Measurements from ENCODE around the gene HIF1A.
A peak's percentile ranks its signal among the peaks of the same experiment; 100 is the strongest.

Gene HIF1A

GRCh38 chr14:61694830-61695694, at the start of gene HIF1A:
HIF1A (plus strand) TSS chr14:61695513; CDS start chr14:61695805, 292 bp downstream.
- Histone ChIP-seq H3K27me3 (no peaks in the 10 kb centered on the region), H3K36me3 (no peaks in the 10 kb centered on the region), H3K4me1 (ENCODE audit: control insufficient read depth in 1 of 2, insufficient read depth in 1 of 2, low read depth in 1 of 2, low read length in 1 of 2) (peaks cover 42 to 43% of the 10 kb centered on the region in 2 experiments), H3K4me3 (ENCODE audit: low read depth in 1 of 2, low read length in 1 of 2) (peak within 1 kb of the TSS; percentile 90 to 97), H3K9me3 (no peaks in the 10 kb centered on the region), H3K27ac (peak within 1 kb of the TSS; percentile 94)
- TF ChIP-seq CTCF (IDR thresholded peaks at IDR 0.05), result peak; percentile 23

- Histone ChIP-seq H3K4me1 (ENCODE audit: control insufficient read depth in 1 of 2, insufficient read depth in 1 of 2, low read depth in 1 of 2, low read length in 1 of 2) (peaks cover 19 to 20% of the 10 kb centered on the region in 2 experiments), H3K4me3 (ENCODE audit: low read depth in 1 of 2, low read length in 1 of 2) (no peak overlapping the region), H3K9me3 (no peaks in the 10 kb centered on the region), H3K36me3 (no peaks in the 10 kb centered on the region), H3K27ac (no peak overlapping the region), H3K27me3 (no peaks in the 10 kb centered on the region)
- no peak for TF ChIP-seq CTCF (IDR thresholded peaks at IDR 0.05)
These were observed 48.8 kb upstream of the HIF1A start for GRCh38 chr14:61646366-61647116.

GRCh38 chr14:61647704-61648103, 47.6 kb upstream of the HIF1A start:
- TF ChIP-seq CTCF (IDR thresholded peaks at IDR 0.05), result no peak
- H3K4me1 ChIP-seq (ENCODE audit: control insufficient read depth in 1 of 2, insufficient read depth in 1 of 2, low read depth in 1 of 2, low read length in 1 of 2), result peaks cover 19 to 20% of the 10 kb centered on the region in 2 experiments
- no peaks in the 10 kb centered on the region for H3K9me3 ChIP-seq
- no peaks in the 10 kb centered on the region for H3K27me3 ChIP-seq
- H3K36me3 ChIP-seq, result no peaks in the 10 kb centered on the region
- no peak overlapping the region for H3K4me3 ChIP-seq (ENCODE audit: low read depth in 1 of 2, low read length in 1 of 2)
- H3K27ac ChIP-seq, result no peak overlapping the region

- H3K27me3 ChIP-seq, result no peaks in the 10 kb centered on the region
- H3K4me1 ChIP-seq (ENCODE audit: control insufficient read depth in 1 of 2, insufficient read depth in 1 of 2, low read depth in 1 of 2, low read length in 1 of 2), result peaks cover 15 to 16% of the 10 kb centered on the region in 2 experiments
- no peaks in the 10 kb centered on the region for H3K36me3 ChIP-seq
- H3K9me3 ChIP-seq, result no peaks in the 10 kb centered on the region
- no peak overlapping the region for H3K4me3 ChIP-seq (ENCODE audit: low read depth in 1 of 2, low read length in 1 of 2)
- H3K27ac ChIP-seq, result no peak overlapping the region
- TF ChIP-seq CTCF (IDR thresholded peaks at IDR 0.05), result no peak
These were observed 46.9 kb upstream of the HIF1A start for GRCh38 chr14:61648377-61648776.

GRCh38 chr14:61649283-61649682, 46.0 kb upstream of the HIF1A start:
- Histone ChIP-seq H3K9me3 (no peaks in the 10 kb centered on the region), H3K4me3 (ENCODE audit: low read depth in 1 of 2, low read length in 1 of 2) (no peak overlapping the region), H3K36me3 (no peaks in the 10 kb centered on the region), H3K27ac (no peak overlapping the region), H3K4me1 (ENCODE audit: control insufficient read depth in 1 of 2, insufficient read depth in 1 of 2, low read depth in 1 of 2, low read length in 1 of 2) (peaks cover 12 to 15% of the 10 kb centered on the region in 2 experiments), H3K27me3 (no peaks in the 10 kb centered on the region)
- TF ChIP-seq CTCF (IDR thresholded peaks at IDR 0.05), result no peak
